HepG2 (cell line): Measurements from ENCODE around the gene GMFB. TPM values are rescaled to one million over a fixed set of nuclear protein-coding genes. Genes with fewer than 3 reads are reported as not detected.

Source experiments
- BCLAF1 ChIP-seq: fragments of 450-650 bp; IDR thresholded peaks from 2 replicates; pipeline ENCODE4 v1.6.1; 2017; ENCODE audit warnings: mild to moderate bottlenecking
- CC2D1A ChIP-seq: sonication (generic); formaldehyde crosslinking; IDR thresholded peaks from 2 replicates; pipeline ENCODE4 v1.8.1; 2023; ENCODE audit warnings: mild to moderate bottlenecking, missing genetic modification reagents
- CHD2 ChIP-seq: IDR thresholded peaks from 2 replicates; pipeline ENCODE4 v1.6.1; 2011; ENCODE audit warnings: low read depth, low read length, improper control_type of control experiment
- DMAP1 ChIP-seq: IDR thresholded peaks from 2 replicates; pipeline ENCODE4 v1.6.1; 2016
- ELK4 ChIP-seq: sonication (generic); formaldehyde crosslinking; IDR thresholded peaks from 2 replicates; pipeline ENCODE4 v1.9.0; 2021; ENCODE audit warnings: missing genetic modification reagents, borderline replicate concordance
- MED1 ChIP-seq: sonication (generic); formaldehyde crosslinking; IDR thresholded peaks from 2 replicates; pipeline ENCODE4 v1.4.0; 2020; ENCODE audit warnings: missing genetic modification reagents
- NPAS2 ChIP-seq: sonication (generic); formaldehyde crosslinking; IDR thresholded peaks from 2 replicates; pipeline ENCODE4 v1.8.0; 2022; ENCODE audit warnings: mild to moderate bottlenecking, missing genetic modification reagents, borderline replicate concordance
- PHF20 ChIP-seq: sonication (generic); formaldehyde crosslinking; IDR thresholded peaks from 2 replicates; pipeline ENCODE4 v1.5.0; 2020; ENCODE audit warnings: mild to moderate bottlenecking, missing genetic modification reagents
- PRPF4 ChIP-seq: fragments of 200-400 bp; formaldehyde crosslinking; IDR thresholded peaks from 2 replicates; pipeline ENCODE4 v1.6.1; 2016; ENCODE audit warnings: low read length, low read depth; ENCODE audit not compliant: poor library complexity, severe bottlenecking
- SMARCC2 ChIP-seq: fragments of 450-650 bp; IDR thresholded peaks from 2 replicates; pipeline ENCODE4 v1.6.1; 2017; ENCODE audit warnings: antibody characterized with exemption, mild to moderate bottlenecking
- SOX6 ChIP-seq, 2 experiments: fragments of 450-650 bp in 1 of 2; sonication (generic) in 1 of 2; formaldehyde crosslinking in 1 of 2; IDR thresholded peaks; 2 replicates each; pipeline versions ENCODE4 v1.4.0 to v1.6.1; 2017 to 2020; ENCODE audit warnings: antibody characterized with exemption in 1 of 2, mild to moderate bottlenecking in 1 of 2, missing genetic modification reagents in 1 of 2
- TEF ChIP-seq: sonication (generic); formaldehyde crosslinking; IDR thresholded peaks from 2 replicates; pipeline ENCODE4 v1.5.0; 2020; ENCODE audit warnings: missing genetic modification reagents
- TFAP4 ChIP-seq: sonication (generic); IDR thresholded peaks from 2 replicates; pipeline ENCODE4 v1.6.1; 2016; ENCODE audit warnings: low read depth, borderline replicate concordance
- THRA ChIP-seq: sonication (generic); formaldehyde crosslinking; IDR thresholded peaks from 2 replicates; pipeline ENCODE4 v1.4.0; 2020; ENCODE audit warnings: missing genetic modification reagents, borderline replicate concordance
- YEATS2 ChIP-seq: sonication (generic); formaldehyde crosslinking; IDR thresholded peaks from 2 replicates; pipeline ENCODE4 v1.4.0; 2020; ENCODE audit warnings: missing genetic modification reagents, borderline replicate concordance
- ZFP36L2 ChIP-seq: sonication (generic); formaldehyde crosslinking; IDR thresholded peaks from 2 replicates; pipeline ENCODE4 v1.4.0; 2020; ENCODE audit warnings: missing genetic modification reagents
- ZNF101 ChIP-seq: sonication (generic); formaldehyde crosslinking; IDR thresholded peaks from 2 replicates; pipeline ENCODE4 v1.4.0; 2020; ENCODE audit warnings: mild to moderate bottlenecking, low read depth, missing genetic modification reagents, borderline replicate concordance
- ZNF280B ChIP-seq: sonication (generic); formaldehyde crosslinking; IDR thresholded peaks from 2 replicates; pipeline ENCODE4 v1.5.0; 2020; ENCODE audit warnings: missing genetic modification reagents, mild to moderate bottlenecking, borderline replicate concordance
- ZNF431 ChIP-seq: sonication (generic); formaldehyde crosslinking; IDR thresholded peaks from 2 replicates; pipeline ENCODE4 v1.9.0; 2022; ENCODE audit warnings: missing genetic modification reagents, low read depth, mild to moderate bottlenecking, borderline replicate concordance
- polyA plus RNA-seq, 8 experiments: library from polyadenylated mRNA; depleted of rRNA in 3 of 8; stranded (reverse) in 7 of 8; unstranded in 1 of 8; fragments of >200 nt; fragmentation: Illumina TruSeq in 4 of 8; extraction: Trizol in 4 of 8; gene quantifications; 2 replicates each; pipeline versions ENCODE4 v1.2.1 to v1.2.3, GENCODE V29; 2011 to 2016; ENCODE audit warnings: low read depth in 4 of 8, missing spikeins in 1 of 8, mixed read lengths in 1 of 8; ENCODE audit not compliant: insufficient read depth in 1 of 8
- total RNA-seq, 5 experiments: library from RNA; depleted of rRNA; stranded (reverse); fragments of >200 nt; fragmentation: Illumina TruSeq; extraction: Trizol; gene quantifications; 2 replicates each; pipeline ENCODE4 v1.2.3, GENCODE V29; 2016; ENCODE audit warnings: low read depth in 1 of 5

Gene GMFB
- total and polyA plus RNA-seq, 2 of the 13 experiments (the other 11 are each of a cell fraction or from before 2014, with no cell fraction given): 17.3 to 68.2 TPM

- TF ChIP-seq ELK4: no peak
- no peak for TF ChIP-seq CHD2
- TF ChIP-seq THRA: peak; percentile 79; the same call in 1 of the 2 replicates
- TF ChIP-seq MED1 (CRISPR knock-in tag): peak; percentile 69; the same call in 1 of the 2 replicates
- TF ChIP-seq BCLAF1: no peak
- no peak for TF ChIP-seq ZFP36L2
- TF ChIP-seq TFAP4: no peak
- no peak for TF ChIP-seq SOX6 (IDR thresholded peaks at IDR 0.05)
- TF ChIP-seq SOX6 (CRISPR knock-in tag; IDR thresholded peaks at IDR 0.05): peak; percentile 41; the same call in 1 of the 2 replicates
- TF ChIP-seq NPAS2 (CRISPR knock-in tag): no peak
- TF ChIP-seq TEF: no peak
- TF ChIP-seq SMARCC2: no peak
- peak; percentile 79; the same call in 1 of the 2 replicates for TF ChIP-seq DMAP1 (CRISPR knock-in tag)
- TF ChIP-seq CC2D1A (CRISPR knock-in tag): no peak
- TF ChIP-seq ZNF101 (CRISPR knock-in tag): no peak
- no peak for TF ChIP-seq PRPF4
- peak; percentile 68 for TF ChIP-seq PHF20 (CRISPR knock-in tag)
- peak; percentile 47; the same call in 1 of the 2 replicates for TF ChIP-seq YEATS2
- TF ChIP-seq ZNF280B (CRISPR knock-in tag): no peak
- TF ChIP-seq ZNF431 (CRISPR knock-in tag): peak; percentile 78; the same call in 1 of the 2 replicates
These were observed 47.6 kb downstream of the GMFB start, which contains the start of gene CNIH1 (continued) for GRCh38 chr14:54440873-54441868.
